Stimulated activated CD4-positive, alpha-beta T cell treated with anti-CD3 and anti-CD28 coated beads, Interleukin-4, amount 100 ng/mL, for 24 hours (primary cell): Measurements from ENCODE around the gene COL23A1.
"Not testable (repeated sequence)": the region's sequence is repeated elsewhere in the genome, so short reads cannot be mapped to it uniquely, and the experiment has no call there.

Experiments
- DNase-seq: peaks from one replicate; pipeline ENCODE4 v3.0.0-alpha.2; 2020

The COL23A1 gene

DNA sequence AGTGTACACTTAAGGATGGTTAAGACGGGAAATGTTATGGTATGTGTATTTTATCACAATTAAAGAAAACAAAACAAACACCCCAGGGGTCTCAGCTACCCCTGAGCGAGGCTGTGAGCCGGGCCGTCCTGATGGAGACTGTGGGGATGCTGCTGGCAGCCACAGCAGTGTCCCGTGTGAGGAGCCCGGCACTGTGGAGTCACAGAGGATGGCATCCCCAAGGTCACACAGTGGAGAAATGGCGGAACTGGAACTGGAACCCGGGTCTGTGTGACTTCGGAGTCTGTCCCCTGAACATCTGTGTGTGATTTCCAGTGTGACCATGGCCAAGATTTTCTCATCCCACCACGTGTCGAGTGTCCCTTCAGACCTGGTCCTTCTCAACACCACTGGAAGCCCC, 276.9 kb downstream of the COL23A1 start:
- DNase-seq: no peak

DNA sequence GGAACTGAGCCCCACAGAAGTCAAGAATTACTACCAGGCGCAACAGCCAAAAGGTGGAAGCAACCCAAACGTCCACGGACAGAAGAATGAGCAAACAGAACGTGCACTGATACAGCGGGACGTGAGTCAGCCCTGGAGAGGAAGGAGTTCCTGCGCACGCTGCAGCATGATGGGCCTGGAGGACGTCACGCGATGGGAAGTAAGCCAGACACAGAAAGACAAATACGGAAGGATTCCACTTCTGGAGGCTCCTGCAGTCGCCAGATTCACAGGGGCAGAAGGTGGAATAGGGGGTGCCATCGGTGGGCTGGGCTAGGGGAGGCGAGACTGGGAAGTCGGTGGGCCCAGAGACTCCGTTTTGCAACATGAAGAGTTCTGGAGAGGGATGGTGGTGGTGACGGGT, 277.3 kb downstream of the COL23A1 start:
- no peak for DNase-seq

DNA sequence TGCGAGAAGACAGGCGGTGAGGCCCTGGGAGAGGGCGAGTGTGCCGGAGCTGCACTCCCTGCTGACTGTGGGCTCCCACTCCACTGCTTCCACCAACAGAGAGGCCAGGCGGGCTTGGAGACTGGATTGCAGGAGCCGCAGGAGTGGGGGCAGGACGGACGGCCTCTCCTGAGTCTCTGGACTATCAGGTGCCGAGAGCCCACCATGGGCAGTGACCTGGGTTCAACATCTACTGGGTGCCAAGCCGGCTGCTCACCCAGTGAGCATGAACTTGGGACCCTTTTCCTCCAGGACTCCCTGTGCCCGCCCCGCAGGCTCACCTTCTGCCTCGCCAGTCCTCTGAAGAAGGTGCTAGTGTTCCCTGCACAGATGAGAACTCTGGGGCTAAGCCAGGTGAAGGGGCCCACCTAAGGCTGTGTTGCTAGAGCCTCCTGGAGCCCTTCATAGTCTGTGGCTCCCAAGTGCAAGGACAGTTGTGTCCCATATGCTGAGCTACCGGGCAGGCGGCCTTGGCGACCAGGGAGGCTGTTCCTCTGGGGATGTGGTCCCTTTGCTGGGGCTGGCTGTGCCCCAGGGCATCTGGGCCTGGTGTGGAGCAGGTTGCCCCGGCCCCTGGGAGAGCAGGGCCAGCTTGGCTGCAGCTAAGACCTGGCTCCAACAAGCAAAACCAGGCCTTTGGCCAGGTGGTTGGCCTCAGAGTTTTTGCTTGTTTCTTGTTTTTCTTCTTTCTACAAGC, 279.9 kb downstream of the COL23A1 start:
- DNase-seq: no peak

DNA sequence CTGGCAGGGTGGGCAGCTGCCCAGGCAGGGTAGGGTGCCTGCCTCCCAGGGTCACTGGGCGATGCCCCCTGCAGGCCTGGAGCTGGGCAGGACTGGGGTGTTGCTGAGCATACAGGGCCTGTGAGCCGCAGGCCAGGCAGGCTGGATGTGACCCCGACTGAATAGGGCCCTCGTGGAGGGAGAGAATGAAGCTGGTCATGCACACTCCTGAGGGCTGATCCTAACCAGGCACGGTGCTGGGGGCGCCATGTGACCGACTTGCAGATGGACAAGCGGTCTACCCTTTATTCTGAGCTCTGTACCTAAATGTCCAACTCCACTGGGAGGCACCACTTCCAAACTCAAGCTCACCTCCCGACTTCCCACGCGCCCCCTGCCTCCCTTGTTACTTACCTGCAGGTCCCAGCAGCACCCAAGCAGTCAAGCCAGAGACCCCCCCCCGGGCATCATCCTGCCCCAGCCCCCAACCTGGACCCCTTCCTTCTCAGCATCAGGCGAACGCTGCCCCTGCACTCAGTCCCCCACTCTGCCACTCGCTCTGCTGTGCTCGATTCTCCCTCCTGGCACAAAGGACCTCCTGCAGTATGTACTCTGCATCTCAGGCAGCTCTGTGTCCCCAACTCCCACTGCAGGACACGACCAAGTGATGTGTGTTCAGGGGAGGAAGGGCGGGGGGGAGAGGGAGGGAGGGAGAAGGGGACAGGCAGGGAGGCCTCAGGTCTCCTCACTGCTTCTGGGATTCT, 280.8 kb downstream of the COL23A1 start:
- DNase-seq: no peak

DNA sequence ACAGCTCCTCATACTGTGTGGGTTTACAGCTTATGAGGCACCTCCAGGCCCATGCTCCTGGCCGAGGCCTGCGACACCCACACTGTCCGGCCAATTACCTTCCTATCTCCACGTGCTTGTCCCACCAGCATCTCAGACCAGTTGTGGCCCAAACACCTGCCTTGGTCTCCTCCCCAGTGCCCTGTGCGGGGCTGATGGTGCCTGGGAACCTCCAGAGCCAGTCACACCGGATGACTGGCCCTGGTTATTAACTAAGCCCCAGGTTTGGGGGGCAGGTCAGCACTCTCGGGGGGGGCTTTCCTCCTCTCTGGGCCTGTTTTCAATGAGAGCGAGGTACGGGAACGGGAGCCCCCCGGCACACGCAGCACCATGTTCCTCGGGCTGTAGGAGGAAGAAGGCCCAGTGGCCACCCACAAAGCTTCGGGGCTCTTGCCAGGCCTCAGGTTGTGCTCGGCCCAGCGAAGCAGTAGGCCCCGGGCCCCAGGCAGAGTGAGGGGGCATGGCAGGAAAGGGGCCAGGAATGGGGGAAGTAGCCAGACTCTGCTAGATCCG, 281.6 kb downstream of the COL23A1 start:
- DNase-seq: no peak

DNA sequence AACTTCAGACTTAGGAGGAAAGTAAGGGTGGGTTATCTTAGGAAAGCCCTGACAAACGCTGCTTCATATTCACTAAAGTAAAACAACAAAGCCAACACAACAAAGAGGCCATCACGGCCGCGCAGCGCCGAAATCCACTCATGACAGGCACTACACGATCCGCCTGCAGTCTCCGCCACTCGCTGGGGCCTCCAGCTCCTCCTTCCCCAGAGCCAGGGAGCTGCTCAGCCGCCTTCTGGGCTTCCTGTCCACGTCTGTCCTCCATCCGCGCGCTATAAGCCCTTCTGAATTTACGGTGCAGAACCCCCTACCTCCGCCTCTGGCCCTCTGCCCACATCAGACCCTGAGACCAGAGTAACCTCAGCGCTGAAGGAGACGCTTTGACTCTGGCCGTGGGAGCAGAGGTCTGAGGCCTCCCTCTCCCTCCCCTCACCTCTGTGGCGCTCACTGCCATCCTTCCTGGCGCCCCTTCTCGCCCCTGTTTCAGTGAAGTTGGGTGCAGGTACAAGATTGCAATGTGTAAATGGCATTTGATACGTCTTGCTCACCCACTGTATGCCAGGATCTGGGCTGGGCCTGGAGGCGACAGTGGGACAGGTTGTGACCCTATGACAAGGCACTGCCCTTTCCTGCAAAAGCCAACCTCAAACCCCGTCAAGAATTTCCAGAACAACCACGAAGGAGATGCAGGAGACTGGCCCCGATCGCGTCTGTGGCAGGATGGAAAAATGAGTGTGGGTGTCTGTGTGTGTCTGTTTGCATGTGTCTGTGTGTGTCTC, 282.7 kb downstream of the COL23A1 start:
- DNase-seq: no peak

DNA sequence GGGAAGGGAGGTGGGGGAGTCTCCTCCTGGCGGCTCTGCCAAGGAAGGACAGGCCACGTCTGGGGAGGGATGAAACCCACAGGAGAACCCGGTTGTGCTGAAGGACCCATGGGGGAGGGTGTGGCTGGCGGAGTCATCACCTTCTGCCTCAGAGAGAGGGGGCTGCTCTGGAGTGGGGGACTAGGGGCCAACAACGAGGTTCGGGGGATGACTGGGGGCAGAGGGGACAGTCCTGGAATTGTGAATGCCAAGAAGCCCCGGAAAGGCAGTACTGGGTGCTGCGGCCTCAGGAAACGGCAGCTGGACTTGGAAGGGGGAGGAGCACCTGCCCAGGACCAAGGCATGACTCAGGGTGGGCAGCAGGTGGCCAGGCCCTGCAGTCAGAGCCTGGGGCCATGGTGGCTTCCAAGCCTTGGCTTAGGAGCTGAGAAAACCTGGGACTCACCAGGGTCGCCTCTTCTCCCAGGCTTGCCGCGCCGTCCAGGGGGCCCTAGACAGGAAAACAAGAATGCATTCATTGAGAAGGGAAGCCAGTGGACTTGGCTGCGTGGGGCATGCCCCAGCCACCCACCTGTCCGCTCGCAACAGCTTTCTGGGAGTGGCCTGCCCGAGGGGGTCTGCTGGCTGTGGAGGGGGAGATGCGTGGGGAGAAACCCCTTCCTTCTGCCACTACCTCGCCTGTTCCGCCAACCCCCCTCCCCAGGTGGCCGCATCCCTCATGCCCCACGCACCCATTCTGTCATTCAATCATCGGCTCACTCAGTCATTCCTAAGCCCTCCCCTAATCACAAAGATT, 283.6 kb downstream of the COL23A1 start:
- no peak for DNase-seq

DNA sequence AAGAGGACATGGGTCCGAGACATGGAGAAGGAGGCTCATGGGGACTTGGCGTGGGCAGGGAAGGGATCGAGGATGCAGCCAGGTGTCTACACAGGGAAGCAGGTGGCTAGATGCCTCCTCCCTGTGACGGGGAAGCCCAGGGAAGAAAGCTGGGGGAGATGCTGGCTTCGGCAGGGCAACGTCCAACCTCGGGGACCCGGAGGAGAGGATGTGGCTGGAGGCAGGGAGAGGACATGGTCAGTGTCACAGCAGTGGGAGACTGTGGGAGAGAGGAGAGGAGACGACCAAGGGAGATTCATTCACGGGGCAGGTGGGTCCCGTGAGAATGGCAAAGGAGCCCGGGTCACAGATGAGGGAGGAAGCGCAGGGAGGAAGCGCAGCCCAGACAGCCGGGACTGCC, 284.4 kb downstream of the COL23A1 start:
- DNase-seq: no peak

DNA sequence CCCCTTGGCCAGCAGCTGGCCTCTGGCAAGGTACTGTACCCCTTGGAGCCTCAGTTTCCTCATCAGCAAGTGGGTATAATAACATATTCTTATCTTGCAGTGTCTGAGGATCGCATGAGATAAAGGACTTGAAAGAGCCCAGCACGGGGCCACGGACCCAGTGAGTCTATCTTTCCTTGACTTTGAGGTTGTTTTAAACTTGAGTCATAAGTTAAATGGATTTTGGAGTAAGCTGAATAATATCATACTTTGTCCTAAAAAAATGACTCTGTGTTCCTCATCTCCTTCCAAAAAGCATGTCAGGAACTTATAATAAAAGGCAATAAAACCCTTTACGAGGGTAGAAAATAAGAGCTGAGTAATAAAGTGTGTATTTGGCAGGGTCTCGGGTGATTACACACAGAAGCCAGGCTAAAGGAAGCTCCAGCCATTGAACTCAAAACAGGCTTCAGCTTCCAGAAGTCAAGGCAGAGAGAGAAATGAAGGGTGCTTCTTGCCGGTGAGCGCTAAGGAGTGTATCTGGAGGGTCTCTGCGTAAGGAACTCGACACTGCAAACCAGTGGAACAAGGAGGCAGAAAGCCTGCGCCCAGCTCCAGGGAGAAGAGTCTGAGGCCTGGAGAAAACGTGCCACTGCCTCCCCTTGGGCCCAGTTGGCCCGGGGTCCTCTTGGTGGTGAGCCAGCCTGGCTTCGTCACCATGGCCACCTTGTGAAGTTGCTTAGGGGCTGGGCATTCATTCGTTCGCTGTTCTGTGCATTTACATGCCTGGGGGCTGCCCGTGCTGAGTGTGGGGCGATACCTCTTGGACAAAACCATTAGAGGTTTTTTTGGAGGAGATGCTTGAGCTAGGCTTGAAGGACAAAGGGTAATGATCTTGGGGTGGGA, 285.2 kb downstream of the COL23A1 start:
- DNase-seq: no peak

DNA sequence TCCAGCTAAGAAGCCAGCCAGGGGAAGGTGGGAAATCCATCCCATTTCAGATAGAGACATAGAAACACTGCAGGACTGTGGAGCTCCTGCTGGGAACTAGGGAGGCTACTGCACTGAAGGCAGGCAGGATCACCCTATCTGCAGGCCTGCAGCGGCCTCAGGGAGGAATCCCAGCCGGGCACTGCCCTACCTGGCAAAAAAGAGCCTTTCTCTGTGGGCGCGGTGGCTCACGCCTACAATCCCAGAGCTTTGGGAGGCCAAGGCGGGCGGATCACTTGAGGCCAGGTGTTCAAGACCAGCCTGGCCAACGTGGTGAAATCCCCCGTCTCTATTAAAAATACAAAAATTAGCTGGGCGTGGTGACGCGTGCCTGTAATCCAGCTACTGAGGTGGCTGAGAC, 286.2 kb downstream of the COL23A1 start:
- DNase-seq: no peak

DNA sequence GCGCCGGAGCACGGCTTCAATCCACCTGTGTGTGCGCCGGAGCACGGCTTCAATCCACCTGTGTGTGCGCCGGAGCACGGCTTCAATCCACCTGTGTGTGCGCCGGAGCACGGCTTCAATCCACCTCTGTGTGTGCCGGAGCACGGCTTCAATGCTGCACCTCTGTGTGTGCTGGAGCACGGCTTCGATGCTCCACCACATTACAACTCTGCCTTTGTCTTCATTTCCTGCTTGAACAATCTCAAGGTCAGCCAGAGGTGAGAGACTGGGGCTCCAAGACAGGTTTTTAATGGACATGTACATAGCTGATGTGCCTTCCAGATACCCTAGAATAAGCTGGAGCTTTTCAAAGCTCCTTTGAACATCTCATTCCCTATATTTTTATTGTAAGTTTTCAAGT, 287.9 kb downstream of the COL23A1 start:
- not testable (repeated sequence) for DNase-seq

DNA sequence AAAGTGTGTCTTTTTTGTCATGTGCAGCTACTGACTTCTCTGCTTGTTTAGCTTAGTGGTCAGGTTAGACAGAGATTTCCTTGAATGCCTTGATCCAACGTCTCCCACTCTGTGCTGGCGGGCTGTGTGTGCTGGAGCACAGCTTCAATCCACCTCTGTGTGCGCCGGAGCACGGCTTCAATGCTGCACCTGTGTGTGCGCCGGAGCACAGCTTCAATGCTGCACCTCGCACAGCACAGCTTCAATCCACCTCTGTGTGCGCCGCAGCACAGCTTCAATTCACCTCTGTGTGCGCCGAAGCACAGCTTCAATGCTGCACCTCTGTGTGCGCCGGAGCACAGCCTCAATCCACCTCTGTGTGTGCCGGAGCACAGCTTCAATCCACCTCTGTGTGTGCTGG, 288.6 kb downstream of the COL23A1 start:
- DNase-seq: no peak

DNA sequence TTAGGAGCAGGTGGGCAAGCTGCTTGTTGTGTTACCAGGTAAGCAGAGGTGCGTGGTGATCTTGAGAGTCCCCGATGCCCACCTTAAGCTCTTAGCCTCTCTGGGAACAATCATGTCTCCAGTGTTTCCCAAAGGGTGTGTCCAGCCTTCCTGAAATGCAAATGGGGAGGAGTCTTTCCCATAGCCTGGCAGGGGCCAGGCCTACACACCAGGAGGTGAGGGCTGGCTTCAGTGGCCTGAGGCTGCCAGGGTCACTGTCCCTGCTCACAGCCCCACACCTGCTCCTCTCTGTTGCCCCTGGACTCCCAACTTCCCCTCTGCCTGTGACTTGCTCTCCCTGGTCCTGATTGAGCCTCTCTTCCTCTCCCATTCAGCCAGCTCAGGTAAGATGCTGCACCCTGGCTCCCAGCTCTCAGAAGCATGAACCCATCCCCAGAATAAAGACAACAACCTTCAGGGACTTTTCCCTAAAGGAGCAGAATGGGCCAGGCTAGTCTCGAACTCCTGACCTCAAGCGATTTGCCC, 291.8 kb downstream of the COL23A1 start:
- DNase-seq: no peak

DNA sequence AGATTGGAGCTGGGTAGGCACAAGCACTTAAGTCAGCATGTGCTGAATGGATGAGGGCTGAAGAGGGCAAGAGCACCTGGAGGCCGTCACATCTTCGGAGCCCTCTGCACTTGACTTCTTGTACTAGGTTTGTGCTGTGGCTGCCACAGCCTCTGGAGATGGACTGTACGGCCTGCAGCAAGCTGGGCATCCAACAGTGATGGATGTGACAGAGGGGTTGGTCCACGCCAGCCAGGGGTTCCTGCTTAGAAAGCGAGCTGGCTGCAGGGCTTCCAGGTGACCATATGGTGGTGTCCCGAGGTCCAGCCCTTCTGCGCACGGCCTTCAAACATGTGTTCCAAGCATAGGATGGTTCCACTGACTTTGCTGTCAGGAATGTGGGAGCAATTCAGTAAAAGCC, 292.4 kb downstream of the COL23A1 start:
- no peak for DNase-seq

DNA sequence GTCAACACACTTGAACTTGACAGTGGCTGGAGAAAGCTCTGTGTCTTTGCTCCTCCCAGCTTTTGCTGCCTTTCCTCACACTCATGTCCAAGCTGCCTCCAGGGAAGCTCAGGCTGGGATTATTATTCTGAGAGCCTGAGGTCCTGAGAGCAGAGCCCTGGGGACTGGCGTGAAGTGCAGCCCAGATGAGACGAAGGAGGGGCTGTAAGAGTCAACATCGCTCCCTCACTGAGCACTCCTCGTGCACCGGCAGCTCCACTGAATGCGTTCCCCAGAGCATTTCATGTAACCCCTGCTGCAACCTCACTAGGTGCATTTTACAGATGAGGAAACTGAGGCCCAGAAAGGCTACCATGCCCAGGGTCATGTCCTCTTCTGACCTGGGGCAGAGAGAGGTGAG, 294.1 kb downstream of the COL23A1 start:
- no peak for DNase-seq

DNA sequence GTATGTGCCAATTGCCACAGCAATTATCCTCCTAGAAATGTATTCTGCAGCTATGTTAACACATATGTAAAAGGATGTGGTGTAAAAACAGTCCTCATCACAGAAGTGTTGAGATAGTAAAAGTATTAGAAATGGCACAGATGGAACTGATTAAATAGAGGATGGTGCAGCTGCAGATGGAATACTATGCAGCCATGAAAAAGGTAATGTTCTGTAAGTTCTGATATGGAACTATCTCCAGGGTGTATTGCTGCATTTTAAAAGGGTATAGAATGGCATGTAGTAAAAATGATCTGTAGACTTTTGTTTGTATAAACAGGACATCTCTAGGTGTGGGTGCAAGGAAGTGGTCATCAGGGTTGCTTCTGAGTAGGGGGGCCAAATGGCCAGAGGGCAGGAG, 294.6 kb downstream of the COL23A1 start:
- DNase-seq: no peak

DNA sequence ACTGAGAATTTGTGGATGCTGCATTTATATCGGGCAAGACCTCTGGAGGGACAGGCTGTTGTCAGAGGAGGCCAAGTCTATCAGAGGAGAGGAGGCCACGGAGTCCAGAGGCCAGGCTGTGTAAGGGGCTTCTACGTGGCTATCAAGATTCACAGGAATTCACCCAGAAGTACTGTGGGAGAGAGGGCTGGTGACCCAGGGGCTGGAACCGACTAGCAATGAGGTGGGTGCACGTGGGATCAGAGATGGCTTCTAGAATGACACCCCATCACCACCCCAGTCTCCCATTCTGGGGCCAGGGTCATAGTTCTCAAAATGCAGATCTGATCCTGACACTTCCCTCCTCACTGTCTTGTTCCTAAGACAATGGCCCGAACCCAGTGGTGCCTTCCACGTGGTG, 296.4 kb downstream of the COL23A1 start:
- DNase-seq: no peak

DNA sequence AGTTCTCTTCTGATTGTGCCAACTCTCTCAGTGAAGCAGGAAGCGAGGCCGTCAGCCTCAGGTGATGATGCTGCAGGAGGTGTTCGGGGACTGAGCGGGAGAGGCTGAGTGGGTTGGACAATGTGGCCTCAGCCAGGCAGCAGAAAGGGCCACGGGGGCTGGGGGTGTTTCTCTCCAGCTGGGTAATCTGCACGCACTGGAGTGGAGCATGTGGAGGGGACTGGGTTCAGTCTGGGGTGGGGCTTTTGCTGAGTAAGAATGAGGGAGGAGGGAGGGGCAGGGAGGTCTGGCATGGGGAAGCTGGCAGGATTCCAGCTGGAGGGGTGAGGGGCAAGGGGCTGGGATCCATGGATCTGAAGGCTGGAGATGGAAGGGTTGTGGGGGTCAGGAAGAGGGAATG, 296.8 kb downstream of the COL23A1 start:
- no peak for DNase-seq

DNA sequence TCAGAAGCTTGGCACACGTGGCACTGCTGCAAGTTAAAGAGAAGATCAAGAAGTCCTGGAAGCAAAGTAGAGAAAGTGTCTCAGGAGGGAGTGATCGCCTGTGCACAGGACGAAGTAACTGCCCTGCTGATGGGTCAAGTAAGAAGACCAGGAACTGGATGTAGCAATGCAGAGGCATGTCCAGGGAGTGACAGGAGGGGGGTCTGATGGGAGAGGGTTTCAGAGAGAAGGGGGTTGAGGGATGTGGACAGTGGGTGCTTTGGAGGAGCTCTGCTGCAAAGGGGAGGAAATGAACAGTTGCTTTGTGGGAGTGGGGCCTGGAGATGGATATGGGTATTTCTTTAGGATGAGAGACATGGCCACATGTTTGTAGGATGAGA, 297.4 kb downstream of the COL23A1 start:
- no peak for DNase-seq

DNA sequence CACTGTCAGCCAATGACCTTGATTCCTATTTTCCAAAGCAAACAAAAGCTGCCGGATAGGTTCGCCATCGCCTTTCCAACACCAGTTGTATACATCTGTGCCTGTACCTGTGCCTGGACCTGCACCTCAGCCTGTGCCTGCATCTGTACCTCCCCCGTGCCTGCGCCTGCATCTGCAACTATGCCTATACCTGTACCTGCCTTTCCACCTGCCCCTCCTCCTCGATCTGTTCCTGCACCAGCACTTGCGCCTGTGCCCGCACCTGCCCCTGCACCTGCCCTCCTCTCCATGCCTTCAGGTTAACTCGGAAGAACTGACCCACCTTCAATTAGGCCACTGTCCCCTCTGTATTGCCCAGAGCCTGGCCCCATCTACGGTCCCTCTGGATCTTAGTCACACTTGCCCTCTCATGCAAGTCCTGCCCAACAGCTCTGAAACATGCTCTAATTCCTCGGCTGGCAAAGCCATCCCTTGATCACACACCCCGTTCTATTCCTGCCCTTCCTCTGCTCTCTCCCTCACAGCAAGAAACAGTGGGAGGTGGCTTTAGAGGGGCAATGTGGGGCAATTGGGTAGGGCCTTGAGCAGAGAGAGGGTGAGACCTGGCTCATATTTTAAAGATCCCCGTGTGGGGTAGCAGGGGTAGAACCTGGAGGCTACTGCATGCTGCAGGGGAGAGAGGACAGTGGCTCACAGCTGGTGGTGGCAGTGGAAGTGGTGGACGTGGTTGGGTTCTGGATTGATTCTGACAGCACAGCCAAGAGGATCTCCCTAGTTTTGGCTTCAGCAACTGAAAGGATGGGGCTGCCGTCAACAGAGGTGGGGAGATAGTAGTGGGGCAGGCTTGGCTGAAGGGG, 298.0 kb downstream of the COL23A1 start:
- DNase-seq: no peak
